OCI-LY7 (cell line): Measurements from ENCODE around the gene KRTAP4-1.

Experiments used
- EZH2phosphoT487 ChIP-seq: fragments of 200-600 bp; sonication (generic); IDR thresholded peaks from 2 replicates; pipeline ENCODE4 v1.6.1; 2018; ENCODE audit warnings: low read depth, borderline replicate concordance, mild to moderate bottlenecking, mixed run types, antibody characterized with exemption, low read length, moderate library complexity, mixed read lengths
- TF ChIP-seq, protein P1 (sequence below): fragments of 200-600 bp; sonication (generic); conservative IDR thresholded peaks from 2 replicates; pipeline ENCODE4 v1.5.1; 2014; ENCODE audit warnings: mild to moderate bottlenecking, antibody characterized with exemption, low read length, moderate library complexity, mixed read lengths

DNA sequence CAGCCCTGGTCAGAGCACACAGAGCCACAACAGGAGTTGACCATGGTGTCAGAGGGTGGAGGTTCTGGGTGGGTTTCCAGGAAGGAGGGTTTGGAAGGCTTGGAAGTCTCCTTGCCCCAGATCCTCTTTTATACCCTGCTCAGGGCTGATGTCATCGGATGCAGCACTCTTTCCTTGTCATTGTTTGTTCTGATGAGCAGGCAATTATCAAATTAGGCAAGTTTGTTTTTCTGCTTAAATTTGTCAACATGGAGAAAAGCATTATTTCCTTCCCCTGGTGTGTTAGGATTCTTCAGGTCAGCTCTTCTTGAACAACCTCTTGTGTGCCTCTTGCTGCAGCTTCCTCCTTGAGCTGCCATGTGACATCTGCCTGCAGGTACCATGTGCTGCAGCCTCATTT is 24.1 kb downstream of the KRTAP4-1 start, which contains the start of gene KRTAP4-4:
- TF ChIP-seq, protein P1, sequence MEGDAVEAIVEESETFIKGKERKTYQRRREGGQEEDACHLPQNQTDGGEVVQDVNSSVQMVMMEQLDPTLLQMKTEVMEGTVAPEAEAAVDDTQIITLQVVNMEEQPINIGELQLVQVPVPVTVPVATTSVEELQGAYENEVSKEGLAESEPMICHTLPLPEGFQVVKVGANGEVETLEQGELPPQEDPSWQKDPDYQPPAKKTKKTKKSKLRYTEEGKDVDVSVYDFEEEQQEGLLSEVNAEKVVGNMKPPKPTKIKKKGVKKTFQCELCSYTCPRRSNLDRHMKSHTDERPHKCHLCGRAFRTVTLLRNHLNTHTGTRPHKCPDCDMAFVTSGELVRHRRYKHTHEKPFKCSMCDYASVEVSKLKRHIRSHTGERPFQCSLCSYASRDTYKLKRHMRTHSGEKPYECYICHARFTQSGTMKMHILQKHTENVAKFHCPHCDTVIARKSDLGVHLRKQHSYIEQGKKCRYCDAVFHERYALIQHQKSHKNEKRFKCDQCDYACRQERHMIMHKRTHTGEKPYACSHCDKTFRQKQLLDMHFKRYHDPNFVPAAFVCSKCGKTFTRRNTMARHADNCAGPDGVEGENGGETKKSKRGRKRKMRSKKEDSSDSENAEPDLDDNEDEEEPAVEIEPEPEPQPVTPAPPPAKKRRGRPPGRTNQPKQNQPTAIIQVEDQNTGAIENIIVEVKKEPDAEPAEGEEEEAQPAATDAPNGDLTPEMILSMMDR = no peak
- no peak for TF ChIP-seq EZH2phosphoT487
